Right ventricle myocardium superior (tissue), 1 donor: ENCODE results near the gene TMEM190. TPM values are rescaled to one million over a fixed set of nuclear protein-coding genes. Genes with fewer than 3 reads are reported as not detected.
"Not testable (repeated sequence)": the region's sequence is repeated elsewhere in the genome, so short reads cannot be mapped to it uniquely, and the experiment has no call there.

Experiments
- ATAC-seq: fragments of 200-7000 bp; cut with Tn5 transposase; one replicate; pipeline ENCODE4 v1.9.1; 2020; ENCODE audit warnings: mild to moderate bottlenecking; ENCODE audit not compliant: poor library complexity
- DNase-seq: peaks from one replicate; pipeline ENCODE4 v3.0.0-alpha.2; 2020
- intact Hi-C: fragments of 100-400 bp; cut with DNase I; formaldehyde crosslinking; loops from one replicate; pipeline ENCODE4 v1.11.2; 2022
- long read RNA-seq: library from polyadenylated mRNA; unstranded; transcript quantifications from one replicate; pipeline ENCODE4 v2.0.0, GENCODE V29; 2021
- total RNA-seq: library from RNA; stranded (reverse); fragmentation: NEBNext Ultra II Directional; extraction: Animal tissue kit (Norgen Biotek cat#: 25700); gene quantifications from one replicate; pipeline ENCODE4 v1.2.1, GENCODE V29; 2021
- donor health status: DM: no; HTN: yes; CAD: no; lungs with severe emphysema.

TMEM190 gene
- not detected for total RNA-seq
- long read RNA-seq: 0 reads

DNA sequence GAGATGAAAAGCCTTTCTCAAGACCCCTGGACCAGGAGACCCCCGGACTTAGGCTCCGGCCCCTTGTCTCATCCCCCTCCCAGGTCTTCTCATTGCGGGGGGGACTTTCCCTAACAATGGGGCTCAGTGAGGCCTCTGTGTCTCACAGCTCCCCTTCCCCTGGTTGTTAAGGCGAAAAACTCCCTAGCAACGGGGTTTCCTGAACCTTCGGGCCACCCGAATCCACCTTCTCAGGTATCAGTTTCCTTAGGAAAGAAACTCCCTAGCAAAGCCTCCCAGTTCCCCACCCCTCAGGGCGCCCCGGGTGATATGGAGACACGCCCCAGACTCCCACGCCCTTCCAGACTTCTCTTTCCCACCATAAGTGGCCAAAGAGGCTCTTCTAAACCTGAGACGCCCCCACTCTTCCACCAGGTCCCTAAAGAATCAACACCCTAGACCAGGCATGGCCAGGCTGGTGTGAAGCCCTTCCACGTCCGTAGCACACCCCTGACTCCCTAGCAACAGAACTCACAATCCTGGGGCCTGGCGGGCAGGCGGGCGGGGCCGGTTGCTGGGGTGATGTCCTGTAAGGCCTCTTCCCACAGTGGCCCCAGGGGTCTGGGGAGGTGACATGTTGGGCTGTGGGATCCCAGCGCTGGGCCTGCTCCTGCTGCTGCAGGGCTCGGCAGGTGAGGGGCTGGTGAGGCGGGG, at the start of gene TMEM190:
Gene TMEM190 (plus strand): TSS at position 586 of the 693 bp plus-strand sequence. CDS start 28 bp downstream, at position 614.
- DNase-seq (no peak), ATAC-seq (no peak)
- intact Hi-C loops: no loop called here

DNA sequence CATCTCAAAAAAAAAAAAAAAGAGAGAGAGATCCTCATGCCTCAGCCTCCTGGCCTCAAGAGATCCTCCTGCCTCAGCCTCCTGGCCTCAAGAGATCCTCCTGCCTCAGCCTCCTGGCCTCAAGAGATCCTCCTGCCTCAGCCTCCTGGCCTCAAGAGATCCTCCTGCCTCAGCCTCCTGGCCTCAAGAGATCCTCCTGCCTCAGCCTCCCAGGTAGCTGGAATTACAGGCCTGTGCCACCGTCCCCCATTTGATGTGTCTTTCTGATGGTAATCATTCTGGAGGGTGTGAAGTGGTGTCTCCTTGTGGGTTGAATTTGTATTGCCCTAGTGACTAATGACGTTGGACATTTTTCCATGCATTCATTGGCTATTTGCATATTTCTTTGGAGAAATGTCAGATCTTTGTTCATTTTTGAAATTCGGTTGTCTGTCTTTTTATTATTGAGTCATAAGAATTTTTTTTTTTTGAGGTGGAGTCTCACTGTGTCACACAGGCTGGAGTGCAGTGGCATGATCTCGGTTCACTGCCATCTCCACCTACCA, 47.8 kb upstream of the TMEM190 start:
- intact Hi-C loops, DNase-seq, ATAC-seq: not testable (repeated sequence)

- intact Hi-C loops, ATAC-seq, DNase-seq: not testable (repeated sequence)
Measured at GRCh38 chr19:55329791-55330190, 46.8 kb upstream of the TMEM190 start.

- DNase-seq (no peak), ATAC-seq (no peak)
- intact Hi-C loops: no loop called here
Measured at GRCh38 chr19:55333870-55334269, 42.8 kb upstream of the TMEM190 start.

- ATAC-seq (no peak), DNase-seq (no peak)
- intact Hi-C loops: no loop called here
Measured at GRCh38 chr19:55336101-55336500, 40.5 kb upstream of the TMEM190 start.

DNA sequence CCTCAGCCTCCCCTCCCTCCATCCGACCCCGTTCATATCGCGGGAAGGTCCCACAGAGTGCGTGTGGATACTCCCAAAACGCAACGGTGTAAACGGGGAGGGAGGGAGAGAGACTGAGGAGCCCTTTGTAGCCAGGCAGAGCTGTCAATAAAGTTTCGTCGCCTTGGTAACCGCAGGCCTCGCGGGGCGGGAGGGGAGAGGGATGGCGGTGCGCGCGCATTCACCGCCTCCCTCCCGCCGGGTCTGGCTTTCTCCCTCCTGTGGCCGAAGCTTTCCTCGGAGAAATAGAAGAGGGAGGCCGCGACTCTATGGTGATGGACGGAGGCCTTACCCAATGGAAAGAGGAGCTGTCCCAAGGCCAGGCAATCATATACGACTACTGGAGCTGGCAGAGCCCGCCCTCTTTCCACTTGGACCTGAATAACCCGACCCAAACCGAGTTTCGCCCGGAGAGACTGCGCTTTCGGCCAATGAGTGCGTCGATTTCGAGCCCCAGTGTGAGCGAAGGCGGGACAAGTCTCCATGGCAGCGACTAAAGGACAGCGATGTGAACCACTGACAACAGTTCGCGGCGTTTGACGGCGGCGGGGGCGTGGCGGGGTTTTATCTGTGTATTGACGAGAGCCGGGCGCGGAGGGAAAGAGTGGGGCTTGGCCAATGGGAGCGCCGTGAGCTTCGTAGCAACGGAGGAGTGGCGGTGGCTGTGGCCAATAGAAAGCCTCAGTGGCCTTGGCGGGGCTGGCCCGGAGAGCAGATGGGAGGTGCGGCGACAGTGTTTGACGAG, 37.3 kb upstream of the TMEM190 start, which contains the start of gene KMT5C:
Gene KMT5C (plus strand): TSS at position 772 of the 784 bp plus-strand sequence. CDS start 2,061 bp downstream, outside the sequence.
- intact Hi-C loops: loop anchor here (2.0 kb wide), 1 partner anchor 46 kb away; the partner anchor contains the start of genes RPL28 and TMEM238
- peak; percentile 100 for DNase-seq
- peak; percentile 93 for ATAC-seq

DNA sequence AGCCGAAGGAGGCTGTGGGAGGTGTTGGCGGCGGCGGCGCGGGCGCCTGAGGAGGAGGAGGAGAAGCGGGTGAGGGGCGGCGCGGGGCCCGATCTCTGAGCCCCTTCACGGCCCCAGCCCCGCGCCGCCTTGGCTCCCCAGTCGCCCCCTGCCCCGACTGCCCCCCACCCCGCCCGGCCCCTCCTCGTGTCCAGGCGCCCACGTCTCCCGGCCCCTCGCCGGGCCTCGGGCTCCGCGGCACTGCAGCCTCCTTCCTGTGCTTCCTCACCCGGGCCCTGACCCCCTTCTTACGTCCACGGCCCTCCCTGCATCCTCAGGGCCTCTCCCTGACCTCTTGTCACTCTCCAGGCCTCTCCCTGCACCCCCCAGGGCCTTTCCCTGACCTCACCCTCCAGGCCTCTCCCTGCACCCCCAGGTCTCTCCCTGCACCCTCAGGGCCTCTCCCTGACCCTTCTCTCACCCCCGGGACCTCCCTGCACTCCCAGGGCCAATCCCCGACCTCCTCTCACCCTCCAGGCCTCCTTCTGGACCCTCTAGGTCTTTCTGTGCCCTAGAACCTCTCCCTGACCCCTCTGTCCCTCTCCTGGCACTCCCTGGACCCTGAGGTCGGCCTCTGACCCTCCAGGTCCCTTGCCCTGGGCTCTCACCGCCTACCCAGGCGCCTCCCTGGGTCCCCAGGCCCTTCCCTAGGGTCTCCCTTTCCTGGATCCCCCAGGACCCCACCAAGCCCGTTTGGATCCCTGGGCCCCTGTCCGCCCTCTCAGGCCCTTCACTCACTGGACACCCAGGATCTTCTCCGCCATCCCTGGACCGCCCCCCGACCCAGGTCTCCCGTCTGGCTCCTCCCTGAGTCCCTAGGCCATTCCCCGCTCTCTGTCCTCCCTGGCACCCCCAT, 36.5 kb upstream of the TMEM190 start:
- ATAC-seq: no peak
- no peak for DNase-seq
- intact Hi-C loops: loop anchor here (2.0 kb wide), 1 partner anchor 45 kb away; the partner anchor contains the start of genes RPL28 and TMEM238

- DNase-seq (no peak), ATAC-seq (no peak)
- intact Hi-C loops: no loop called here
Measured at GRCh38 chr19:55340784-55341147, 35.9 kb upstream of the TMEM190 start.

DNA sequence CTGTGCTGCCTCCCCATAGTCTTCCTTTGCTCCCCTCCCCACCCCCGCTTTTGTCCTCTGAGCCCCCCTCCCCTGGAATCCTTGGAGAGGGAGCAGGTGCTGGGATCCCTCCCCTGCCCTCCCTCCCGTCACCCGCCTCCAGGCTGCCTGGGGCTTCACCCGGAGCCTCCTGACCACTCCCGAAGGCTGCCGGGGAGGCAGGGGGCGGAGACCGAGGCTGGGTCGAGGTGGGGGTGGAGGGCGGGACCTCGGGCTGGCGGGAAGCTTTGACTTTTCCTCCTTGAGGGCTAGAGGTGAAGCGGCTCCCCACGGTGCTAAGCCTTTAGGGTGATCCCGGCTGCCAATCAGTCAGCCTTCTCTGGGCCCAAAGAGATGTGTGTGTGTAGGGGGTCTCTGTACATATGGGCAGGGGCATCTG, 35.4 kb upstream of the TMEM190 start:
- DNase-seq (peak; percentile 81), ATAC-seq (no peak)
- intact Hi-C loops: no loop called here

GRCh38 chr19:55341595-55342531, 34.8 kb upstream of the TMEM190 start:
- ATAC-seq (no peak), DNase-seq (no peak)
- intact Hi-C loops: no loop called here

GRCh38 chr19:55344444-55344843, 32.2 kb upstream of the TMEM190 start:
- intact Hi-C loops: no loop called here
- DNase-seq: no peak

GRCh38 chr19:55345101-55345817, 31.4 kb upstream of the TMEM190 start:
- no peak for ATAC-seq
- DNase-seq: no peak
- intact Hi-C loops: no loop called here

More at GRCh38 chr19:55344444-55344843, 32.2 kb upstream of the TMEM190 start:
- ATAC-seq: no peak

- intact Hi-C loops: no loop called here
- DNase-seq (peak; percentile 71), ATAC-seq (peak; percentile 23)
Measured at GRCh38 chr19:55345818-55346724, 30.6 kb upstream of the TMEM190 start.

DNA sequence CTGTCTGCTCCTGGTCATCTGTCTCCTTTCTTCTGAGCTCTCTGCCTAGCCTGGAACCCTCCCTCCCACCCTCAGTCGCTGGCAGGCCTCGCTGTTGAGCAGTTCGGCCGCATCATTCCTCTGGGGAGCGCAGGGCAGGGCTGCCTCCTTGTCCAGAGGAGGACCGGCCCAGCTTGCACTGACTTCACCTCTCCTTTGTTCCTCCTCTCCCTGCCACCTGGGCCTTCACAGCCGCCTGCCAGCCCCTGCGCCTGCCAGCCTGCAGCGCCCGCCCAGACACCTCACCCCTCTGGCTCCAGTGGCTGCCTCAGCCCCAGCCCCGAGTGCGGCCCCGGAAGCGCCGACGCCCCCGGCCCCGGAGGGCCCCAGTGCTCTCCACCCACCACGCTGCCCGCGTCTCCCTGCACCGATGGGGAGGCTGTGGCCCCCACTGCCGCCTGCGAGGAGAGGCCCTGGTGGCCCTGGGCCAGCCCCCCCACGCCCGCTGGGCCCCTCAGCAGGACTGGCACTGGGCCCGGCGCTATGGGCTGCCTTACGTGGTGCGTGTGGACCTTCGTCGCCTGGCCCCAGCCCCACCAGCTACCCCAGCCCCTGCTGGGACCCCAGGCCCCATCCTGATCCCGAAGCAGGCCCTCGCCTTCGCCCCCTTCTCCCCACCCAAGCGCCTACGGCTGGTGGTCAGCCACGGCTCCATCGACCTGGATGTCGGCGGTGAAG, 29.7 kb upstream of the TMEM190 start:
- no peak for DNase-seq
- ATAC-seq: peak; percentile 30
- intact Hi-C loops: no loop called here

DNA sequence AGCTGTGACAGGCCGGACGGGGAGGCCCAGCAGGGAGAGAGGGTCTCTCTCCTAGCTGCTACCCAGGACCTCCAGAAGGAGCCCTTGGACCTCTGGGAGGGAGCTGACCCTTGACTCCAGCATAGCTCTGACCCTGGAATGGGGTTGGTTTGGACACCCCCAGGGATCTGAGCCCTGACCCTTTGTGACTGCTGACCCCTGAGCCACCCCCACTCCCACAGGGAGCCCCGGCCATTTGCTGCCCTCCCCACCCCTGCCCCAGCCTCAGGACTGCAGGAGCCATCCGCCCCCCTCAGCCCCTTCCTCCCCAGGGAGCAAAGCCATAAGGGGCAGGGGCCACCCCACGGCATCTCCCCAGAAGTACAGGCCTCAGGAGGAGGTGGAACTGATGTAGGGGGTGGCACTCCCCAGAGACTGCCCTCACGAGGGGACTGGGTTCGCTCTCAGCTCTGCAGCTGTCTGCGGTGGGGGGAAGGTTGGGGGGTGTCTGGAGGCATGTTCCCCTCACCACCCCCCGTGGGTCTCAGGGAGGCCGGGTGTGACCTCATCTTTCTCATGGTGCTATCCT, 29.1 kb upstream of the TMEM190 start:
- intact Hi-C loops: no loop called here
- DNase-seq (no peak), ATAC-seq (no peak)
